Uterus (tissue), 4 donors: Measurements from ENCODE around the gene NR2F6. TPM values are rescaled to one million over a fixed set of nuclear protein-coding genes. Genes with fewer than 3 reads are reported as not detected.
"Not testable (repeated sequence)": the region's sequence is repeated elsewhere in the genome, so short reads cannot be mapped to it uniquely, and the experiment has no call there.

Experiments used
- DNase-seq, 2 donors: peaks; one replicate each; pipeline ENCODE4 v3.0.0-alpha.2; 2019 to 2020
- H3K27ac ChIP-seq, 2 donors: fragments of 200-600 bp; sonication (generic); 1 replicate in 1 of 2; 2 replicates in 1 of 2; pipeline ENCODE4 v1.5.1; 2016 to 2018
- H3K27me3 ChIP-seq, 2 donors: fragments of 200-600 bp; sonication (generic); one replicate each; pipeline ENCODE4 v1.5.1; 2018 to 2019; ENCODE audit warnings: control low read depth in 1 of 2
- H3K36me3 ChIP-seq, 2 donors: fragments of 200-600 bp; sonication (generic); one replicate each; pipeline ENCODE4 v1.5.1; 2019; ENCODE audit warnings: control low read depth in 1 of 2
- H3K4me1 ChIP-seq, 2 donors: fragments of 200-600 bp; sonication (generic); one replicate each; pipeline ENCODE4 v1.5.1; 2018 to 2019; ENCODE audit warnings: control low read depth in 1 of 2
- H3K4me3 ChIP-seq, 2 donors: fragments of 200-600 bp; sonication (generic); 1 replicate in 1 of 2; 2 replicates in 1 of 2; pipeline ENCODE4 v1.5.1; 2018 to 2019; ENCODE audit warnings: mild to moderate bottlenecking in 1 of 2
- H3K9me3 ChIP-seq, 2 donors: fragments of 200-600 bp; sonication (generic); one replicate each; pipeline ENCODE4 v1.5.1; 2019; ENCODE audit warnings: control low read depth in 1 of 2
- CTCF ChIP-seq, 4 experiments: fragments of 200-600 bp in 2 of 4; fragments of 450-650 bp in 2 of 4; sonication (generic) in 2 of 4; IDR thresholded peaks; one replicate each; pipeline ENCODE4 v1.5.1; 2016 to 2019; ENCODE audit warnings: antibody characterized with exemption in 4 of 4, mild to moderate bottlenecking in 2 of 4, moderate library complexity in 1 of 4
- POLR2A ChIP-seq, 2 donors: fragments of 450-650 bp; IDR thresholded peaks; one replicate each; pipeline ENCODE4 v1.6.1; 2016; ENCODE audit warnings: antibody characterized with exemption in 2 of 2, mild to moderate bottlenecking in 1 of 2, moderate library complexity in 1 of 2
- intact Hi-C: fragments of 100-400 bp; cut with DNase I; formaldehyde crosslinking; loops from one replicate; pipeline ENCODE4 v1.15.1; 2023; ENCODE audit warnings: low total_unique reads
- total RNA-seq, 4 donors: library from RNA; depleted of rRNA in 3 of 4; stranded (reverse); fragments of >200 nt in 3 of 4; gene quantifications; one replicate each; pipeline versions ENCODE4 v1.1.0 to v1.2.4, GENCODE V29; 2014 to 2023
- donor health status: DM: yes; HTN: yes; CAD: no.

The NR2F6 gene
- total RNA-seq, 4 donors from 2014 or later, result 14.3 to 45.0 (median 36.0) TPM

GRCh38 chr19:17194608-17195007 is 51.1 kb downstream of the NR2F6 start:
- Histone ChIP-seq H3K27me3 (no peaks in the 10 kb centered on the region), H3K4me1 (no peaks in the 10 kb centered on the region), H3K4me3 (no peak overlapping the region), H3K9me3 (no peaks in the 10 kb centered on the region), H3K36me3 (no peaks in the 10 kb centered on the region), H3K27ac (no peak overlapping the region)
- TF ChIP-seq POLR2A (IDR thresholded peaks at IDR 0.05), result no peak
- no peak for TF ChIP-seq CTCF (IDR thresholded peaks at IDR 0.05)
- intact Hi-C loops, result no loop called here
- DNase-seq, result no peak

- intact Hi-C loops, result no loop called here
- TF ChIP-seq CTCF (IDR thresholded peaks at IDR 0.05) (no peak), POLR2A (IDR thresholded peaks at IDR 0.05) (no peak)
Observed at GRCh38 chr19:17192751-17193150, 53.0 kb downstream of the NR2F6 start.

GRCh38 chr19:17191736-17192135 is 54.0 kb downstream of the NR2F6 start:
- H3K9me3 ChIP-seq, H3K27me3 ChIP-seq, H3K36me3 ChIP-seq, H3K4me1 ChIP-seq, DNase-seq, H3K27ac ChIP-seq, intact Hi-C loops, H3K4me3 ChIP-seq: not testable (repeated sequence)

More at GRCh38 chr19:17192751-17193150, 53.0 kb downstream of the NR2F6 start:
- Histone ChIP-seq H3K27me3 (no peaks in the 10 kb centered on the region), H3K4me3 (no peak overlapping the region), H3K4me1 (no peaks in the 10 kb centered on the region), H3K36me3 (no peaks in the 10 kb centered on the region), H3K27ac (no peak overlapping the region), H3K9me3 (no peaks in the 10 kb centered on the region)
- DNase-seq, result no peak

GRCh38 chr19:17185590-17185989 is 60.1 kb downstream of the NR2F6 start:
- intact Hi-C loops, result no loop called here
- Histone ChIP-seq H3K27ac (no peak overlapping the region), H3K4me3 (no peak overlapping the region), H3K36me3 (no peaks in the 10 kb centered on the region), H3K27me3 (no peaks in the 10 kb centered on the region), H3K9me3 (no peaks in the 10 kb centered on the region), H3K4me1 (no peaks in the 10 kb centered on the region)
- DNase-seq, result no peak
- TF ChIP-seq POLR2A (IDR thresholded peaks at IDR 0.05), result no peak
- no peak for TF ChIP-seq CTCF (IDR thresholded peaks at IDR 0.05)

GRCh38 chr19:17184371-17184841 is 61.3 kb downstream of the NR2F6 start:
- no peaks in the 10 kb centered on the region for H3K4me1 ChIP-seq
- no peak overlapping the region for H3K27ac ChIP-seq
- H3K4me3 ChIP-seq, result no peak overlapping the region
- H3K36me3 ChIP-seq, result no peaks in the 10 kb centered on the region
- no peaks in the 10 kb centered on the region for H3K27me3 ChIP-seq
- TF ChIP-seq CTCF (IDR thresholded peaks at IDR 0.05) (no peak), POLR2A (IDR thresholded peaks at IDR 0.05) (no peak)
- DNase-seq, result no peak
- intact Hi-C loops, result no loop called here
- H3K9me3 ChIP-seq, result no peaks in the 10 kb centered on the region

- Histone ChIP-seq H3K4me3 (no peak overlapping the region), H3K4me1 (no peaks in the 10 kb centered on the region), H3K36me3 (no peaks in the 10 kb centered on the region), H3K27me3 (no peaks in the 10 kb centered on the region), H3K27ac (no peak overlapping the region), H3K9me3 (no peaks in the 10 kb centered on the region)
- intact Hi-C loops, result no loop called here
- no peak for DNase-seq
- no peak for TF ChIP-seq CTCF (IDR thresholded peaks at IDR 0.05)
- TF ChIP-seq POLR2A (IDR thresholded peaks at IDR 0.05), result no peak
Observed at GRCh38 chr19:17183858-17184321, 61.8 kb downstream of the NR2F6 start.
